COLO829 (cell line): ENCODE results near the gene STAP2.

Experiments
- DNase-seq: peaks from one replicate; pipeline ENCODE4 v3.0.0; 2012; ENCODE audit warnings: low spot score

The STAP2 gene

DNA sequence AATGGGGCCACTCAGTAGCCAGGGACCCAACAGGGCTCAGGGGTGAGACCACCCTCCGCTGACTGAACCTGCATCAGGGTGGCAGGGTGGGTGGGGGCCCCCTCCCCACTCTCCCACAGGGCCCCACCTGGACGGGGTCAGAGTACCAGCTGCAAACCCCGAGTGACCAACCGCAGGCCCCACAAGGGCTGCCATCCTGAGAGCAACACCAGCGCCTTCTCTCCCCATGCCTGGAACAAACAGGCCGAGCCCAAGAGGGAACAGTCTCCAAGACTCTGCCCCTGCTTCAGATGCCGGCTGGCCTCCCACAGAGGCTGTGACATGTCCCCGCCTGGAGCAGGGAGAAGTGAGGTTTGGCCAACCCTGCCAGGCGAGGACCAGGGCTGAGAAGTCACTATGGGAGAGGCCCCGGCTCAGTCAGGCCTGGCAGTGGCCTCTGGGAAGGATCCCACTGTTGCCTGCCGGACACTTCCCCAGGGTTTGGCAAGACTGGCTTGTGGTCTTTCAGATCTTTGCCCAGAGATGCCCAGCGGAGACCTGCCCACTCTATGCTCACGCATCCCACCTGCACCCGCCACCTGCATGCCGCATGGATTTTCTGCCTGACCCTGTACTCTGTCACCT, 31.9 kb upstream of the STAP2 start:
- DNase-seq = no peak

DNA sequence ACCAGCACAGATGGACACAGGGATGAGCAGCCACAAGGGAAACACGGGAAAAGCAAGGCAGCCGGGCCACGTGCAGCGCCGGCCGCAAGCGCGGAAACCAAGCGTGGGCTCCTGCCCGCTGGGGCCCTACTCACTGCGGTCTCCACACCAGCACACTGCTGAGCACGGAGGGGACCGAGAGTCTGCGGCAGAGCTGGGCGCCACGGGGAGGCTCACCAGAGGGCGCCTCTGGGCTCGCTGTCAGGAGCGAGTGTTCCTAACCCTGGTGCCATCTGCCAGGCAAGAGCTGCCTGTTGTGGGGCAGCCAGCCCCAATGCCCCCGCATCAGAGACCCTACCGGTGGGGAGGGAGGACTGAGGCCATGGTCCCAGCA, 31.2 kb upstream of the STAP2 start:
- DNase-seq = no peak

DNA sequence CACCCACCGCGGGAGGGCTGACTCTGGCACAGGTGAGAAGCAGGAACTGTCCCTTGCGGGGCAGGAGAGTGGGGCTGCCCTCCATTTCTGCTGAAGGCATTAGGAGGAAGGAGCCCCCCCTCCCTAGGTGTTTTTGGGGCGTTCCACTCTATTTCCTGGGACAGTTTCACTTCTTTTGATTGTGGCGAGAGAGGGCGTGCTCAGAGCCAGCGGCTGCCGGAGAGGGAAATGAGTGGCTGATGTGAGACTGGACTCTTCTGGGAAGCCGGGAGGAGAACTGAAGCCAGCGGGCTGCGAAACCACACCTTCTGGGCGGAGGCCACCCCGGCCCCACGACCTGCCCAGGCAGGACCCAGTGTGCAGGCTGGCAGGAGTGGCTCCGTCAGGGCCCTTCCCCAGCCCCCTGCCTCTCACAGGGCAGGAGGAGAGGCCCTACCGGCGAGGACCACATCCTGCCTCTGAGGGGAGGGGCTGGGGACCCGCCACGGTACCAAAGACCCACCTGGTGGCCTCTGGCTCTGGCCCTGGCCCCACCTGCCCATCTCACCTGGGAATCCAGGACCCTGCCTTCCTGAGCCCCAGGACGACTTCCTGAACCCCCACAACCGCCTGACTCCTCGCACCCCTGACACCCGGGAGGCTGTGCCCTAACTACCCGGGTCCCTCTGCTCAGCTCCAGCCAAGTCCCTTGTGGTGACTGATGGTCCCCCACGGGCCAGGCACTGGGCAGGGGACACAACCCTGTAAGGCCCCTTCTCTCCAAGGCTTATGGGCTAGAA, 30.7 kb upstream of the STAP2 start:
- DNase-seq = no peak

DNA sequence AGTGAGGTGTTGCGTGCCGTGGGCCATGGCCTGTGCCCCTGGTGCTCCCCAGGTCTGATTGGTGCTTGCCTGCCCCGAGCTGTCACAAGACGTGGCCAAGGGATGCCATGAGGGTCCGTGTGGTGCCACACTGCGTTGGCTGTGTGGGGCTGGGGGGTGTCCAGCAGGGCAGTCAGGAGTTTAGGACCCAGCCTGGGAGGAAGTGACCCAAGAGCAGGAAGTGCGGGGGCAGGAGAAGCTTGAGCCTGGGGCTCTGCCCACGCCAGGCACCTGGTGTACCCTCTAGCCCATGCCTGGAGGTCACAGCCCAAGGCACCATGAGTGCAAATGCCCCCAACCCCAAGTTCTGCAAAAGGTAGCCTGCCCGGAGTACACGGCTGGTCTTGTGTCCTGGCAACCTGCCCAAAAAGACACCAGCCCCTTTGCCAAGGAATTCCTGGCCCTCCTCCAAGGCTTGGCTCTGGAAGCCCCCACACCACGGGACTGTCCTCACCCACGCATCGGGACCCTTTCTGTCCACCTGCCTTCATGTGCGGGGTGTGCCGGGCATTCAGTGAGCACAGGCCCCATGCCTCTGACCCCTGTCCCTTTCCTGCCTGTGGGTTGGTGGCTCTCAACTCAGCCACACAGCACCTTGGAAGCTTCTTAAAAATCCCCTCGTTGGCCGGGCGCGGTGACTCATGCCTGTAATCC, 29.6 kb upstream of the STAP2 start:
- DNase-seq = no peak

DNA sequence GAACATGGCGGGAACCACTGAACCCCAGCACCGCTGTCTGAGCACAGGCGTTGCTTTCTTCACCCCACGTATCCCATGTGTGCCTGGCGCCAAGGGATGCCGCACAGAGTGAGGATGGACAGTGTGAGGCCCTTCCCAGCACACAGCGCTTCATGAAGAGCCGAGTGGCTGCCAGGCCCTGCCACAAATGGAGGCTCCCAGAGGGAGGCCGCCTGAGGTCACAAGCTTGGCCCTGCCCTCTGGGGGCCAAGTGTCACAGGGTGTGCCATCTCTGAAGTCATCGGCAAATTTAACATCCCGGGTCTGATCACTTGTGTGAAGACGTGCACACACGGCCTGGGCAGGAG, 29.1 kb upstream of the STAP2 start:
- DNase-seq = no peak

- DNase-seq = no peak
Measured at GRCh38 chr19:4367336-4367723, 28.7 kb upstream of the STAP2 start.

- no peak for DNase-seq
Measured at GRCh38 chr19:4366666-4367335, 28.2 kb upstream of the STAP2 start.

- DNase-seq = no peak
Measured at GRCh38 chr19:4365791-4366665, 27.4 kb upstream of the STAP2 start.

GRCh38 chr19:4365341-4365740, 26.7 kb upstream of the STAP2 start:
- no peak for DNase-seq

- DNase-seq = no peak
Measured at GRCh38 chr19:4363571-4364304, 25.1 kb upstream of the STAP2 start.

GRCh38 chr19:4362831-4363545, 24.4 kb upstream of the STAP2 start:
- DNase-seq = no peak

- DNase-seq = no peak
Measured at GRCh38 chr19:4362101-4362828, 23.6 kb upstream of the STAP2 start.

- no peak for DNase-seq
Measured at GRCh38 chr19:4361152-4362046, 22.8 kb upstream of the STAP2 start.

GRCh38 chr19:4360641-4361151, 22.1 kb upstream of the STAP2 start:
- no peak for DNase-seq

DNA sequence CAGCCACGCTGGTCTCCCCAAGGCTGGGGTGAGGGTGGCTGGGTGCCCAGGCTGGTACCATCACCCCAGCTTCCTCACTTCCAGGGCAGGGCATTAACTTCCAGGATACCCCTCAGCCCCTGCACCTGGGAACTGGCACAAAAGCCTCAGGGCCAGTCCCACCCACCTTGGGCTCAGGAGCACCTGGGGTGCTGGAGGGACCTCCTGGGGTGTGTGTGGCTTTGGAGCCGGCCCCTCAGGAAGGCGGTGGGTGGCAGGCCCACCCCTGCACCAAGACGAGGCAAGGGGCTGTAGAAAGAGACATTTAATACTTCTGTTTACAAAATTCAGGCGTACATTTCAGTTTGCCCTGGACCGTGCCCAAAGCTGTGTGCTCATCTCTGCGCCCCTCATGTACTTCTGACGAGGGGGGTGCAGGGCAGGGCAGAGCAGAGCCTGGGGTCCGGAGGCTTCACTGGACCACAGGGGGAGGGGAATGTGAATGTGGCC, 21.5 kb upstream of the STAP2 start:
- no peak for DNase-seq

- DNase-seq = no peak
Measured at GRCh38 chr19:4359627-4360000, 21.0 kb upstream of the STAP2 start.

- no peak for DNase-seq
Measured at GRCh38 chr19:4358709-4359626, 20.3 kb upstream of the STAP2 start.
